GM18507 (cell line): Measurements from ENCODE around the gene PCDHB1.
"Not testable (repeated sequence)": the region's sequence is repeated elsewhere in the genome, so short reads cannot be mapped to it uniquely, and the experiment has no call there.

Experiments used
- DNase-seq: peaks from one replicate; pipeline ENCODE4 v3.0.0; 2011; ENCODE audit warnings: low read depth; ENCODE audit not compliant: insufficient read length; ENCODE audit errors: extremely low spot score
- FAIRE-seq: peaks from 2 replicates; lab custom pipeline; 2011; peaks lifted over from hg19 to GRCh38; lab: Jason Lieb, UNC

Gene PCDHB1

GRCh38 chr5:141042555-141042954 is 8.6 kb upstream of the PCDHB1 start:
- DNase-seq (no peak), FAIRE-seq (no peak)

- FAIRE-seq: no peak
- no peak for DNase-seq
Measured at GRCh38 chr5:141051521-141051866, 320 bp downstream of the PCDHB1 start.

- FAIRE-seq (no peak), DNase-seq (no peak)
Measured at GRCh38 chr5:141077826-141078225, 26.7 kb downstream of the PCDHB1 start.

- FAIRE-seq: no peak
- no peak for DNase-seq
Measured at GRCh38 chr5:141082228-141082627, 31.1 kb downstream of the PCDHB1 start.

- DNase-seq: no peak
- FAIRE-seq: no peak
Measured at GRCh38 chr5:141084487-141084989, 33.4 kb downstream of the PCDHB1 start.

GRCh38 chr5:141094481-141095262 is 43.5 kb downstream of the PCDHB1 start, which contains the start of gene PCDHB2:
TSS of gene PCDHB2 (plus strand) at chr5:141094615. CDS start at chr5:141094791, 176 bp downstream.
- DNase-seq (no peak), FAIRE-seq (no peak)

- FAIRE-seq (no peak), DNase-seq (no peak)
Measured at GRCh38 chr5:141095263-141095641, 44.1 kb downstream of the PCDHB1 start.

GRCh38 chr5:141096181-141096580 is 45.0 kb downstream of the PCDHB1 start:
- not testable (repeated sequence) for DNase-seq, FAIRE-seq

GRCh38 chr5:141096586-141096985 is 45.4 kb downstream of the PCDHB1 start:
- not testable (repeated sequence) for FAIRE-seq

GRCh38 chr5:141100243-141100805 is 49.1 kb downstream of the PCDHB1 start, which contains the start of gene PCDHB3:
TSS of gene PCDHB3 (plus strand) at chr5:141100473. CDS start at chr5:141100650, 177 bp downstream.
- DNase-seq: no peak
- no peak for FAIRE-seq

More at GRCh38 chr5:141096586-141096985, 45.4 kb downstream of the PCDHB1 start:
- not testable (repeated sequence) for DNase-seq

GRCh38 chr5:141101059-141101458 is 49.9 kb downstream of the PCDHB1 start:
- no peak for DNase-seq

GRCh38 chr5:141102070-141102469 is 50.9 kb downstream of the PCDHB1 start:
- not testable (repeated sequence) for FAIRE-seq, DNase-seq

More at GRCh38 chr5:141101059-141101458, 49.9 kb downstream of the PCDHB1 start:
- FAIRE-seq: no peak

- not testable (repeated sequence) for DNase-seq, FAIRE-seq
Measured at GRCh38 chr5:141102471-141102870, 51.3 kb downstream of the PCDHB1 start.

- FAIRE-seq (no peak), DNase-seq (no peak)
Measured at GRCh38 chr5:141105350-141105749, 54.2 kb downstream of the PCDHB1 start.
